ENCODE data around the gene PRKN.

- TF ChIP-seq CTCF (conservative IDR thresholded peaks at IDR 0.05 in 1 of 2, IDR thresholded peaks at IDR 0.05 in 1 of 2; ENCODE audit: low read depth in 1 of 2, low read length in 2 of 2) (no peak), EZH2 (IDR thresholded peaks at IDR 0.05; ENCODE audit: low read length, missing control alignments) (no peak)
These were observed 464.9 kb downstream of the PRKN start for GRCh38 chr6:162262466-162263196.

All from fibroblast of lung (primary cell).